Sigmoid colon (tissue), 4 donors: ENCODE measurements around the gene ARHGAP27.

Source experiments
- CTCF ChIP-seq, 4 experiments: fragments of 450-650 bp in 3 of 4; fragments of 200-600 bp in 1 of 4; IDR thresholded peaks; one replicate each; pipeline ENCODE4 v1.5.1; 2016 to 2019; ENCODE audit warnings: antibody characterized with exemption in 4 of 4, mild to moderate bottlenecking in 3 of 4, moderate library complexity in 2 of 4
- EP300 ChIP-seq, 4 donors: sonication (generic); formaldehyde crosslinking; IDR thresholded peaks; one replicate each; pipeline ENCODE4 v1.6.1; 2017; ENCODE audit warnings: antibody characterized with exemption in 4 of 4
- POLR2A ChIP-seq, 2 donors: fragments of 450-650 bp; IDR thresholded peaks; one replicate each; pipeline ENCODE4 v1.6.1; 2016; ENCODE audit warnings: antibody characterized with exemption in 2 of 2, mild to moderate bottlenecking in 2 of 2, moderate library complexity in 2 of 2

DNA sequence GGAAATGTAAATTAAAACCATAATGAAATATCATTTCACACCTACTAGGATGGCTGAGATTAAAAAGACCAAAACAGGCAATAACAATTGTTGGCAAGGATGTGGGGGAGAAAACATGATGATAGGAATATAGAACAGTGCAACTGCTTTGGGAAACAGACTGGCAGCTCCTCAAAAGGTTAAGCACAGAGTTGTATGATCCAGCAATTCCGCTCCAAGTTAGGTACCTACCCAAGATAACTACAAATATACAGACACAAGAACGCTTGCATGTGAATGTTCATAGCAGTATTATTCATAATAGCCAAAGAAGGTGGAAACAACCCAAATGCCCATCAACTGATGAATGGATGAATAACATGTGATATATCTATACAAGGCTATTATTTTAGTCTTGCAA is 80.8 kb downstream of the ARHGAP27 start:
- no peak for TF ChIP-seq CTCF (IDR thresholded peaks at IDR 0.05)
- TF ChIP-seq POLR2A (IDR thresholded peaks at IDR 0.05): no peak
- no peak for TF ChIP-seq EP300 (IDR thresholded peaks at IDR 0.05)
